HG02981 (cell line): ENCODE data around the gene CETN1.

Experiments used
- ATAC-seq: cut with Tn5 transposase; IDR thresholded peaks from one replicate; pipeline ENCODE4 v1.9.1; 2021; ENCODE audit warnings: mild to moderate bottlenecking, moderate library complexity; ENCODE audit not compliant: unreplicated experiment

Gene CETN1

DNA sequence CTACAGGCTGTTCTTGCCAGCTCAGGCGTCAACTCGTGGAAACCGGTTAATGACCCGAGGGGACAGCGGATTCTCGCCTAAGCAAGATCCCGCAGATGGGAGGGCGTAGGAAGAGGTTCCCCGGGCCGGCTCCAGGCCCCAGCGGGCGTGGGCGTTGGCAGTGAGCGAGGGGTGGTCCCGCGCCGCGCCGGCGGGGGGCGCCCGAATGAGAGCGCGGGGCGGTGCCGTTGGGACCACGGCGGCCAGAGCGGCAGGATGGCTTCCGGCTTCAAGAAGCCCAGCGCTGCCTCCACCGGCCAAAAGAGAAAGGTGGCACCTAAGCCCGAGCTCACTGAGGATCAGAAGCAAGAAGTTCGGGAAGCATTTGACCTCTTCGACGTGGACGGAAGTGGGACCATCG lies at the start of gene CETN1:
TSS of gene CETN1 (plus strand) at position 227 of the 400 bp plus-strand sequence. CDS start at position 256, 29 bp downstream.
- no peak for ATAC-seq

DNA sequence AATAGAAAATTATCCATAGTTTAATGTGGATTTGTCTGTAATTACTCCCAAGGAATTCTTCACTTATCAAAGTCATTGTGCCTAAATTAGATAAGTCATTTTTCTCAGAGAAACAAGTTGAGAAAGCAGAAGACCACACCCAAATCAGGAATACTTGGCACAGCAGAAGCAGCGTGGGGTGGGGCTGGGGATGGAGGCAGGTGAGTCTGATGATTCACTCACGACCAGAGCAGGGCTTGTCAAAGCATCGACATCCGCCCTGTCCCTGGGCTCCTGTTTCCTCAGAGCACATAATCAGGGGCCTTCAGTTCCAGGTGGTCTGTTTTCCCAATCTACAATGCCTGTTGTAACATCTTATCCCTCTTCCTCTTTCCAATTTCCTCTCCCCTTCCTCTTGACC lies 48.2 kb upstream of the CETN1 start:
- ATAC-seq, result no peak

DNA sequence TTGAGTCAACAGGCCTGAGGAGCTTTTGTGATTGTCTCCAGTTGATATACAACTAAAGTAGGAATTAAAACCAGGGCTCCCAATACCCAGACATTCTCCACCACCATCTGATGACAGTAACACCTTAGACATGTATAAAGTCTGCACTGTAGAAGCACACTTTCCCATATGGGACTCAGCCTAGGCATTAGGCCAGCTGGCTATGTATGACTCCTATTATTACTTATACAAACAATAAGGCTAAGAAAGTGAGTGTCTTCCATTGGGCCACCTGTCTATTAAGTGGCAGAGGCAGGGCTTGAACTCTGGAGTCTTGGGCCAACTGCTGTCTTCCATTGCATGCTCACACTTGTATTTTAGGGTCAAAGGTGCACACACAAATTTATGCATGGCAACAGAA lies 47.5 kb upstream of the CETN1 start:
- ATAC-seq, result no peak

DNA sequence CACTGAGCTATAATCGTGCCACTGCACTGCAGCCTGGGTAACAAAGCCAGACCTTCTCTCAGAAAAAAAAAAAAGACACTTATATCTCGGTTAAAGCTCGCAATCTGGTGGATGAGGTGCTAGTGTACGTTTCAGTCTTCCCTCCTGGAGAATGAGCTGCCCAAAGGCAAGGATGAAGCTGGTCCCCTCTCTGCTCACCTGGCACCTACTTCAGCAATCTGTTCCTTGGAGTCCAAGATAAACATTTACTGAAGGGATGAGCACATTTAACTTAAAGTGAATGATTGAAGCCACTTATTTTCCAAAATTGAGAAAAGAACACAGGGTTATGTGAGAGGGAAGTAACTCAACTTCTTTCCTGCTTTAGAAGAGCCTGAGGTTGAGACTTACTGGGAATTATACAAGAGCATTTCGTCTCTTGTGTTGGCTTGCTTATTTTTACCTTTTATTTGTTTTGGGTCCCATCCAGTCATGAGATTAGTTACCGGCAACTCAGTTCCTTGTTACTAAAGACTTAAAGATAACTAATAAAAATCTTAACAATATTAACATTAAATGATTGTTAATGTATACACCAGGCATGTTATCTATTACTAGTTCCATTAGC lies 46.1 kb upstream of the CETN1 start:
- no peak for ATAC-seq

DNA sequence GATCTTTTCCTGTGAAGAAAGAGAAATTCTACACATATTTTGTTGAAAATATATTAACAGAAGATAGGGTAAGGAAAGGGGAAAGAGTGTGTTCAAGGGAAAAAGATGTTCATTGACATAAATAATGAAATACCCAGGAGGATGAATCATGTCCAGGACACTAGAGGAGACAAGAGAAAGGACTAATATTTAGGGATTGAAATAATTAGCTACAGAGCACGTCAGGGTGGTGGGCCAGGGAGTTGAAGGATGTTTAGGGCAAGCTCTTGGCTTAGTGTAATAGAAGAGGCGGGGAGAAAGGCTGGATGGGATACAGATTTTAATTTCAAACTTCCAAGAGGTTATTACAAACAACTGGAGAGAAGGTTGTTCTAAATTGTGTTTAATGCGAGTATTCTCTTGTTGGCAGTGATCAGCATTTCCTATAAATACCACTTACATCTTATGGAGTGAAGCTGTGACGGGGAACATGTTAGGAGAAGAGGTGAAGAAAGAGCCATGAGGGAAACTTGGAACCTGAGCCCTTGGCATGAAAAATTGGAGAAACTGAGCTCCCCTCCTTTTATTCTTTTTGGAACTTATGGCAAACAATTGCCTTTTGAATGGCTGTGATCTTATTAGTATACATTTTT lies 36.6 kb upstream of the CETN1 start:
- ATAC-seq, result no peak

DNA sequence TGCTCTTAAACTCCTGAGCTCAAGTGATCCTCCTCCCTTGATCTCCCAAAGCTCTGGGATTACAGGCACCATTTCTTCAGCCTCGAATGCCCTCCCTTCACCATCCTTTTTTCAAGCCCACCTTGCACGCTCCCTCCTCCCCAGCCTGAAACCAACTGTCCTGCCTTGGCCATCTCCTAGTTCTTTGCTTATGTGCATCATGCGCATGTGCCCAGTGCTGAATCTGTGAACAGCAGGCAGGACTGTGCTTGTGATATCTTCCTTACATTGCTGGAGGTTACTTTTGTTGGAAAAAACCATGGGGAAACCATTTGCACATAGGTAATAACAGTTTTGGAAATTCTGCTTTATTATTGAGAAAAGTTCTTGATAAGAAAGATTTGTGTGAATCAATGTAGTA lies 30.2 kb upstream of the CETN1 start:
- no peak for ATAC-seq

DNA sequence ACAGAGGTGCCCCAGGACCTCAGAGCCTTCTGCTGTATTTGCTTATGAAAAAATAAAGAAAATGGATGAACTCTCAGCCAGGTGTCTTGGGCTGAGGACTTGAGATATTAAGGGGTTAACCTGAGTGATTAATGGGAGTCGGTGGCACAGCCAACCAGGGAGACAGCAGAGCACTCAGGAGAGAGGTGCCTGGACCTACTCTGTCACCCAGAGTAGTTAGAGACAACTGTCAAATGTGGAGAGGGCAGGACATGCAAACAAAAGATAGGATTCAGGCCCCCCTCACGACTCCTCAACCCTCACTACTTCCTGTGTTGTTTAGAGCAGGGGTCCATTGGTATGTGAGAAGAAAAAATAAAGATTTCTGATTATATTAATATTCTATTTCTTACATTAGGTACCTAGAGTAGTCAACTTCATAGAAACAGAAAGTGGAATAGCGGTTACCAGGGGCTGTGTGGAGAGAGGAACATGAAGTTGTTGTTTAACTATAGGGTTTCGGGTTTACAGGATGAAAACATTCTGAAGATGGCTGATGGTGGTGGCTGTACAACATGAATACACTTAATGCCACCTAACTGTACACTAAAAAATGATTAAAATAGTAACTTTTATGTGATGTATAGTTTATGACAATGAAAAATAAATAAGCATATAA lies 28.6 kb upstream of the CETN1 start:
- ATAC-seq, result peak; percentile 73

DNA sequence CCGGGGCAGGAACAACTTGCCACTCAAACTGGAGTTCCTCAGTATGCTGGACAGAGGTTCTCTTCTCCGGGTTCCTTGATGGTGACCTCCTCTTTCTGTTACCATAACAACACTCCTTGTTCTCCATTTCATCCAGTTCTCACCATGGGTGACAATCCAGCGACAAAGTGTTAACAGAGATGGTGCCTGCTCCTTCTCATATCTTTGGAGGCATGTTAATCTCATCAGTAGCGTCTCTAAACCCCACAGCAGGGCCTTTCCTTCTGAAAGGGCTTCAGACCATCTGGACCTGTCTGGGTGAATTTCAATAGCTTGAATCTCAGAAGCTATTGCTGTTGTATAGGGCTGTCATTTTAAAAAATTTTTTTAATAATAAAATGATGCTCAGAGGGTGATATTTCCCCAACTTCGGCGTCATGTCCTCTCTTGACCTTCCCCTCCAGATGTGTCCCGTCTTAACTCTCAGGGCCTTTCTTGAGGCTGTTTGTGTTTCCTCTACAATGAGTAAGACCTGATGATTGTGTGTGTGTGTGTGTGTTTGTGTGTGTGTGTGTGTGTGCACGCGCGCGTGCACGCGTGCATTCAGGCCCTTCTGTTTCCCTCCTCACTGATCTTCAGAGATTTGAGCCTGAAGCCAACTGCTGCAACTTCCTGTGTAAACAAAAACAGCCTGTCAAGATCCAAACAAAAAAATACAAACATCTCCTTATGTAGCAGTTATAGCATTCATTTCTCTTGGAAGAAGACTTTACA lies 24.3 kb upstream of the CETN1 start:
- ATAC-seq, result no peak

DNA sequence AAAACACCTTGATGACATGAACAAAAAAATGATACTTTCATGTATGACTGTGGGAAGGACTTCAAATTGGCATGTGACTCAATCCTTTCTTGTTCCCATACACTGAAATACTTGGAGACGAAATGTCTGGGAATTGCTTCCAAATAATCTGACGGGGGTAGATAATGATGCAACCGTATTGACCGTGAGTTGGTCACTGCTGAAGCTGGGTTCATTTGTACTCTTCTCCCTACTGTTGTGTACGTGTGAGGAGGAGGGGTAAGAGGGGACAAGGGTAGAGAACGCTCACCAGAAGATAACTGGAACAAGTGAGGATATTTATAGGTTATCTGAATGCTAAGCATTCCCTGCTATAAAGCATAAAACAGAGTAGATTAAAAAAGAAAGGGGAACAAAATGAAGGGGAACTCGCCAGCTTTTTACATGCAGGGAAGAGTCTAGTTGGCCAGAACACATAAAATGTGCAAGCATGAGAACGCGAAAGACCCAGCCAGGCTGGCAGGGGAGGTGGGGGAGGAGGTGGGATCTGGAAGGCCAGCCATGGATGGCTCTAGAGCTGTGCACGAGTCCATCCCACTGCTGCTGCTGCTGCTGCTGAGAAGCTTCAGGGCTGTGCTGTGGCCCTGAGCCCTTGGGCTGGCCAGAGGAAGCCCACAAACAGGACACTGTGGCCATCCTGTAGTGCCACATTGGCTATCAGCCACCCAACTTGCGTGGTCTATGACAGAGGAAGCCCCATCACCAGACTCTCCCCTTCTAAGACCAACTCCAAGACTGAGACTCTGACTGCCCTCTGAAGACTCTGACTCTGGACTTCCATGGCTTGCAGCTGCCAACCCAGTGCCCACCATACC lies 15.2 kb upstream of the CETN1 start:
- no peak for ATAC-seq

DNA sequence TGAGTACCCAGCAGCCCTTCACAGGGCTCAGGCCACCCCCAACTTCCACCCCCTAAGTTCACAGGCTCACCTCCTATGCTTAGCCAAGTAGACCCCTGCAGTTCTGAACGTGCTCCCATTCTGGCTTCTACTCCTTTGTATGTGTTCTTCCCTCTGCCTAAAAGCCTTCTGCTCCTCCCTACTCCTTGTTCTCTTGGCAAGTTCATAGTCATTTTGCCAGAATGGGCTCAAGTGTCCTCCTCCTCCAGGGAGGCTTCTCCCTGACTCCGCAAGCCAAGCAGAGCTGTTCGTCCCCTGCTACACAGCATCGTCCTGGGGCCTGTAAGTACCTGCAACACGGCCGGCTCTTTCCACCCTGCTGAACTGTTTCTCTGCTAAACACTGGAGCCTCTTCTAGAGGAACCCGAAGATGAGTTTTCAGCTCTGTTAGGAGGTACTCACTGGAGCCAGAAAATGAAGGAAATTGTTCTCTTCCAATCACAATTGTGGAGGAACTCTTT lies 14.6 kb upstream of the CETN1 start:
- ATAC-seq, result no peak

DNA sequence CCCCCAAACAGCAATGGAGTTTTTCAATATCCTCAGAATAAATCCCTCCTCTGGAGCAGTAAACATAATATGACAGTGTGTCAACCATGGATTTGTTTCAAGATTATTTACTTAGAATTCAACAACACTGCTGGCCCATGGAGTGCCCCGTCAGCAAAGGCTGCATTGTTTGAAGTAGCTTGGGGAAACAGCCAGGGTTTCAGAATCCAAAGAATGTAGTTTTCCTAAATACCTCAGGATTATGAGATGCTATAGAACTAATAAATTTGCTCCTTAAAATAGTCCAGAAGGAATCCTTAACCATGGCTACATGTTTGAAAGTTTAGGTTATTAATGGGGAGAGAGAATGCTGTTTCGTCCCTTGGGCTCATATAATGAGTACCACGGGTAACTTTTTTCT lies 13.1 kb upstream of the CETN1 start:
- ATAC-seq, result no peak

DNA sequence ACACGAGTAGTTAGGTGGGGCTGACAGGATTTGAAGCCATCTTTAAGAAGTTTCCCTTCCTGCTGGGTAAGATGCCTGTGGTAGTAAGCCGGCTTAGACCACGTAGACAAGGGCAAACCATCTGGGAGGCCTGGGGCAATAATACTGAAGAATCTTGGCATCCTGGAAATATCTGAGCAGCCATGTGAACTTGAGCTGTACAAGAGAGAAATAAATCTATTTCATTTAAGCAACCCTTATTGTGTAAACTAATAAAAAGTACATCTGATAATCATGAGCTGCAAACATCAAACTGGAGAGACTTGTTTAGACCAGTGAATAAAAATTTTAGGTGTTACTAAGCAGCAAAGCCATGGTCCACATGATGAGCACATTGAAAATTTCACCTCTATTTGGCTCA lies 11.4 kb upstream of the CETN1 start:
- ATAC-seq, result no peak

DNA sequence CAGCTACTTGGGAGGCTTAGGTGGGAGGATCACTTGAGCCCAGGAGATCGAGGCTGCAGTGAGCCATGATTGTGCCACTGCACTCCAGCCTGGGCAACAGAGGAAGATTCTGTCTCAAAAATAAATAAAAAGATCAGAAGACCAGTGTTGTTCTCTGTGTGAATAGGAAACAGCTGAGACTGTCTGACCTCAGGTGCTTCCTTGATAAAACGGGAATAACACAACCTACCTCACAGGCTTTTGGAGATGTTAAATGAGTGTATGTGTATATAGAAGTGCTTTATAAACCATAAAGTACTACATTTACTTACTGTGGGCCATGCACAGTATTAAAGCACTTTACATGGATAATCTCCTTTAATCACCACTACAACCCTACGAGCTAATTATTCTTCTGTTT lies 9.9 kb upstream of the CETN1 start:
- ATAC-seq, result no peak

DNA sequence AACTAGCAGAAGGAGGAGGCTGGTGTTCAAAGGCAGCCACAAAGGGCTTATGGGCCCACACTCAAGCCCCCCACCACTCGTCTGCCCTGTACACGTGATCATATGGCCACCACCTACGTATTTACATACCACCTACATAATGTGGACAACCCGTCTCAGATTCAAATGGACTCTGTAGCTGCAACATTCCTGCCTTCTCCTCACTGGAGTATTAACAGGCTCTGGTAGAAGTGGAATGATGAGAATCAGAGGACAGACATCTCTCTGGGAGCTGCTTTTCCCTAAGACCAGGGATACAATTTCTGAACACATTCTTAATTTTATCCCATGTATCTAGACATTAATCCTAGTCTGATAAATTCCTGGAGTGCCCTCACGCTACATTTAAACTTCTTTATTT lies 9.5 kb upstream of the CETN1 start:
- ATAC-seq, result no peak

DNA sequence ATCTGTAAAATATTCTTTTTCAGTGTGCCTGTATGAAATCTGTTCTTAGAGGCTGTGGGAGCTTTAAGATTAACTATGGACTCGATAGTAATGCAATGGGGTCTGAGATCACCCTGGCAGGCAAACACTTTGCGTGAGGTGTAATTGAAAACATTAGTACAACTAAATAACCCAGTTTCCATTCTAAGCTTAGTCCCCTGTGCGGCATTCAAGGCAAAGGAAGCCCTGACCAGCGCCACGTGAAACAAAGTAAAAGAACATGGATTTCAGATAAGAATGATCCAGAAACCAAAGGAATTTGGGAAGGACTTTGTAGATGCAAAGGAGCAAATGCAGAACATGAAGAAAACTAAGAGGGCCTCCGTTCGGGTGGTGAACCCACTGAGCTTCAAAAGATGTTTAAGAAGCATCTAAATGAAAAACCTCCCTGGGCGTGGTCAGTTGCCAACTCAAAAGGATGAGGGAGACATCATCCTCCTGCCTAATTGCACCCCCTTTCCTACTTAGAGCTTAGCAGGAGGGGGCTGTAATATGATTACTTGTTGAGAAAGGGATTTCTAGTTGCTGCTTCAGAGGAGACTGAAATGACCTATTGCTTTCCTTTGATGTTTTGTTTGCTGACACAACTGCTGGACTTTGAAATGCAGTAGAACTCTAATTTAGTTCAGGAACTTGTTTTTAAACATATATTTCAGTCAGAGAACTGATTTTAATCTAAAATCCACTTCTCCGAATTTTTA lies 7.9 kb upstream of the CETN1 start:
- no peak for ATAC-seq

DNA sequence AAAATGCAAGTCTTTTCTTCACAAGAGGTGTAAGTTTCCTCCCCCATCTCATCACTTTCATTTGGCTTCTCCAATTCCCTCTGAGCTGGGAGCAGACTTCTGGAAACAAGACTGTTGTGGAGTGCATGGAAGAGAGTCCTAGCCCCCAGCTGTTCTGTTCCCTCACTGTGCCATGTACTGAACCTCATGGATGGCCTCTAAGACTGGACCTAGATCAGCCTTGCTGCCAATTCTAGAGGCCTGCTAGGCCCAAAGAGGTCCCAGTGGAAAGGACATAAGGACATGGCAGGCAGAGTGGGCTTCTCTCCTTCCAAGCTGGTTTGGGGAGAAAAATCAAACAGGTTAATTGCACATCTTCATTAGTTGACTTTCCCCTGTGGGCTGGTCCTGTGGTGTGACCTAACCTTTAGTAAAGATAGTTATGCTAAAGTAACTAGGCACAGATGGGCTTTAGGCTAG lies 7.3 kb upstream of the CETN1 start:
- ATAC-seq, result no peak

DNA sequence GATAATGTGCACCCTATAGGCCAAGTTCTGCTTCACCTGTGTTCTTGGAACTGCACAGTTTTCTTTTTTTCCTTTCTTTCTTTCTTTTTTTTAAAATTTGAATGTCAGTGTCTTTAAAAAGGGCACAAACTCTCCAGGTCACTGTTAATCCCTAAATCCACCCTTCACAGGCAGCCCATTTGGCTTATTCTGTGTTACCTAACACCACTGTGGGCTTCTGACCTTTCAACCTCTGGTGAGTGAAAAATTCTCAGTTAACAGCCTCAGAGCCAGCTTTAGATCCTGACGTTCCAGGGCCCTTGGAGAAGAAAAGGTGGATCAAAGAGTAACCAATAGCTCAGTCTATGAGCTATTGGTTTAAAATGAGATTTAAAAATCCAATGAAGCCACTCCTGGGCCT lies 6.8 kb upstream of the CETN1 start:
- no peak for ATAC-seq

DNA sequence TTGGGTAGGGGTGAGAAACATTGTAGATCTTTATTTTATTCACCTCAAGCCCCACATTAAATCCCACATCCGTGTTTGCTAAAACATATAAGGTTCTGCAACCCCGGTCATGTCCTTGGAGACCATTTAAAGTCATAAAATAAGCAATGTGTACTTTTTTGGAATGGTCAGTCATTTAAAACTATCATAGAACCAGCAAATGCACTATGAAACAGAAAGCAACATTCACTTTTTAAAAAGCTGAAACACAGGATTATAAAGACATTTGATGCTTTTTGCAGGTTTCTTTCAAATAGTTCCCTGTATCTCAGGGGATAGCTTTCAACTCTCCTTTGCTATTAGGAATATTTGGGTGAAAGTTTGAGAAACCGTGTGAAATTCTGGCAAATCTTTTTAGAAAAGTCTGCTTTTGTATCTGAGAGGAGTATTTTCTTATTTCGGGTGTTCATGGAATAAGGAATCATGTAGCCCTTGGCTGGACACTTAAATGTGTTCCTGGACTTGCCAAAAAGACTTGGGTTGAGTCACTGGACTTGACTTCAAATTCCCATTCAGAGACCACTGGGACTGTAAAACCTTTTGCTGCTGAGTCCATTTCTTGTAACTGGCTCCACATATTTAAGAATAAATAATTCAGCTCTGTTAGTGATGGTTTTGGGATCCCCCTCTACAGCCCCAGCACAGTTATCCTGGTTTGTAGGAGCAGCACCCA lies 5.9 kb upstream of the CETN1 start:
- ATAC-seq, result no peak
